HG02973 (cell line): Measurements from ENCODE around the gene IGSF3.
"Not testable (repeated sequence)": the region's sequence is repeated elsewhere in the genome, so short reads cannot be mapped to it uniquely, and the experiment has no call there.

Experiments
- ATAC-seq: cut with Tn5 transposase; IDR thresholded peaks from one replicate; pipeline ENCODE4 v1.9.1; 2021; ENCODE audit warnings: moderate library complexity; ENCODE audit not compliant: unreplicated experiment

IGSF3 gene

DNA sequence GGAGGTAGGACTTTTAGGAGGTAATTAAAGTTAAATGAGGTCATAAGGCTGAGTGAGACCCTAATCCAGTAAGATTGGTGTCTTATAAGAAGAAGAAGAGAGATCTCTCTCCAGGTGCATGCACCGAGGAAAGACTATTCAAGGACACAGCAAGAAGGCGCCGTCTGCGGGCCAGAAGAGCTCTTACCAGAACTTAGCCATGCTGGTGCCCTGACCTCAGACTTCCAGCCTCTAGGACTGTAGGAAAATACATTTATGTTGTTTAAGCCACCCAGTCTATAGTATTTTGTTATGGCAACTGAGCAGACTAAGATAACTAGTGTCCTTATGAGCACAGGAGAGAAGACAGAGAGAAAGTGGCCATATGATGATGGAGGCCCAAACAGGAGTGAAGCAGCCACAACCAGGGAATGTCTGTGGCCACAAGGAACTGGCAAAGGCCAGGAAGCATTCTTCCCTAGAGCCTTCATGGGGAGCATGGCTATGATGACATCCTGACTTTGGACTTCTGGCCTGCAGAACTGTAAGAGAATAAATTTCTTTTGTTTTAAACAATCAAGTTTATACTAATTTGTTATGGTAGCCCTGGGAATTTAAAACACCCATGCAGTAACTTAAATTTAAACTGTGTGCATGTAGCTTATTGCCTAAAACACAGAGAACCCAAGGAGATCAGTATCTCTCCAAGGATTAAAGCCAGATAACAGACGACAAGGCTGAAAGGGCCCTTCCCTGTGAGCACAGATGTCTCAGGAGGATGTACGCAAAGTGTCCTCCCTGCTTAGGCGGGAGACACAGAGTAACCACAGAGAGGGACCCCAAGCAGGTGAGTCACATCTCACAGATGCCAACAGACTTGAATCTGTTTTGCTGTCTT, 86.8 kb downstream of the IGSF3 start:
- no peak for ATAC-seq

DNA sequence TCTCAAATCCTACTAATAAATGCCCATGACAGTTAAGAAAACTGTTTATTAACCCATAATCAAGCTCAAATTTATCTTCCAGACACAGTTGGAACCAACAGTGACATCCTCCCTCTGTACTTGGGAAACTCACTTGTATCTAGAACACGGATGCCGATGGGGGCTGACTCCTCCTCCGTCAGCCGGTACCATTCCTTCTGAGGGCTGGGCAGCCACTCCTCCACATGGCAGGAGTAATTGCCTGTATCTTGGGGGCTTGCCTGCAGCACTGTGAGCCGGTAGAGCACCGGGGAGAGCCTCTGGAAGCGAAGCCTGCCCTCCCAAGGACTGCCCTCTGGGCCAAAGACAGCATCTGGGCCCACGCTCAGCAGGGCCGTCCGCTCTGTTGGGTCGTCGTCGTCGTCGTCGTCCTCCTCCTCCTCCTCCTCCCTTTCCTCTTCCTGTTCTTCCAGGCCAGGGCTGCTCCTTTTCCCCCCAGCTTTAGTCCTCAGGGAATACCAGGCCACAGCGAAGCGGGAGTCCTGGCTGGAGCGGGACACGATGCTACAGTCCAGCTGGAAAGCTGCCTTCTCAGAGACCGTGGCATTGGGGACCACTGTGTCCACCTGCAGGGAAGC, 88.2 kb downstream of the IGSF3 start:
- ATAC-seq: no peak

DNA sequence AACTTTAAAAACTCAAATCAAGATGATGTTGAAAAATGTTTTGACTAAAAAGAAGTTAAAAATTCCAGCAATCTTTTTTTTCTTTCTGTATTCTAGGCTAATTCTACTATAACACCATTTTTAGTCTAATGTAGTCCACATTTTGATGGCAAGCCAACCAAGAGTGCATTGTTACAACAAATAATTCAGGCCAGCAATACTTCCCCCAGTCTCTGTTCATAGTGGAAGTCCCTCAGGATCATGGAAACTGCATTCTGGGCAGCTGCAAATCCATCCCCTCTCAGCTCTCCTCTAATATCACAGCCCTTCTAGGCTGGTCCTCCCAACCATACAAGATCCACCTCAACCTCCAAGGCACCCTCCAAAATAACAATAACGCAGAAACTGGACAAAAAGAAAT, 89.0 kb downstream of the IGSF3 start:
- no peak for ATAC-seq

DNA sequence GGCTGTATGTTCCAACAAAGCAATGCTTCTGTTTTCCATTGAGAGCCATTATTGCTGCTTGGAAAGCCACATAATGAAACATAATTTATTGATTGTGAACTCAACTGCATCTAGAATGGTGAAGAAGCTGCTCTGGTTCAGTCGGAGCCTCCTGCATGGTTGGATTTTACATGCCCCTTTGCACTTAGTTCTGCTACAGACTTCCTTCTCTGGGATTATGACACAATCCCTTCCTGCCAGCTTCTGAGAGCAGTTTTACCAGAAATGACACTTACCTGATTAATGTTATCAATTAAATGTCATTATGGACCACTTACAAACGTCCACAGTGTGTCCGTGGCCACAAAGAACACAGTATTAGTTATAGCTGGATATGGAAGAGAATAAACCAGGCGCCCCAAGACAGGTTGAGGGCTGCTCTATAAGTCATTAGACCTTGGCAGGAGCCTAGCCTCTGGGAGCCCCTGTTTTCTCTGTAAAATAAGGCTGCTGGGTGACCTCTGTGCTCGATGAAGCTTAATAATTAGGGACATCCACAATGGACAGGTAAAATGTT, 89.7 kb downstream of the IGSF3 start:
- ATAC-seq: no peak

DNA sequence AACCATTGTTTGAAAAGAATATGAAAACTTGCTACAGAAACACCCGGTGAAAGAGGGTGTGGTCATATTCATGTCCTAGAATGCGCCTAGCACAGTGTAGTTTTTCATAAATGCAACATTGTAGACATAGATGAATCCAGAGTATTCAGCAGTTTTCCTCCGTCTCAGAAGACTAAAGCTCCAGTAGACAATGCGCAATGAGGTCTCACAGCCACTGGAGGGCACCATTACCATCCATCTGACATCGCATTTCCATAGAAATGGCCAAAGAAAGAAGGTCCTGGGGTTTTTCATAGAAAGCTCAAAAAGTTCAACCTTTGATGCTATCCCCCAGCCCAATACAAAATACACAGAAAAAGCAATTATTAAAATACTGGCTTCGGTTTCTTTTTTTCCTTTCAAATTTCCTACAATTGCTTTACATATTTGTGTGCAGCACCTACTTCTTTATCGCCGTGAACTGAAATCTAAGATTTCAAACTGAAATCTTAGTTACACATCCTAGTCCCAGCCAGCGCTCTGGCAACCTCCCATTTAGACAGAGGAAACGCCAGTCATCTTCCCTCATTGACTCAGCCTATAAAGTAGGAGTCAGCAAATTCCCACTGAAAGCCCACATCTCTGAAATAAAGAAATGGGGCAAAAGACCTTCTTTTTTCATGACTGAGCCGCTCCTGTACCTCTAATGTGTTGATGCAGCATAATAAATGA, 92.8 kb downstream of the IGSF3 start:
- ATAC-seq: no peak

DNA sequence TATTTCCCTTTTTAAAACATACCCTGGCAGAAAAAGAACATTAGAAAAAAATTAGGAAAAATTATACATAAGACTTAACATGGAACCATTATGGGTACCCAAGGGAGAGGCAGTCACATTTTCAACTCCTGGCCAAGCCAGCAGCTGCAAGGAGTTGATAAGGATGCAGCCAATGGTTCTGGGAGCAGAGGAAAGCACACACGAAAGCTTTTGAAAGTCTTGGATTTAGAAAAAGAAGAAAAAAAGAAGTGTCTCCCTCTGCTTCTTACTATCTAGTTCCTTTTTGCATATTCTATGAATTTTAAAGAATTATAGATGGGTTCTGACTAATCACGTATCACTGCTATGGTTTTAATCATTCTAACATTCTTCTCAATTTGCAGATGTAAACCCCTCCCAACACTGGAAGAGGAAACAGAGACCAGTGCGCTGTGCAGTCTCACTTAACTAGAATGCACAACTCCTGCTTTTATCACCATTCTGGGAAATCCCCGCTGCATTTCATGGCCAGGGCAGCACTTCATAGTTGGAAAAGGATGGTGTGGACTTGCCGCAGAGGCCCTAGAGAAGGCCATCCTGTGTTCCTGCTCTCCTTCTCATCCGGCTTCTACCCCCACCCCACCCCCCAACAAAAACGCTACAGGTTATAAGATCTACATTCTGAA, 94.0 kb downstream of the IGSF3 start:
- no peak for ATAC-seq

DNA sequence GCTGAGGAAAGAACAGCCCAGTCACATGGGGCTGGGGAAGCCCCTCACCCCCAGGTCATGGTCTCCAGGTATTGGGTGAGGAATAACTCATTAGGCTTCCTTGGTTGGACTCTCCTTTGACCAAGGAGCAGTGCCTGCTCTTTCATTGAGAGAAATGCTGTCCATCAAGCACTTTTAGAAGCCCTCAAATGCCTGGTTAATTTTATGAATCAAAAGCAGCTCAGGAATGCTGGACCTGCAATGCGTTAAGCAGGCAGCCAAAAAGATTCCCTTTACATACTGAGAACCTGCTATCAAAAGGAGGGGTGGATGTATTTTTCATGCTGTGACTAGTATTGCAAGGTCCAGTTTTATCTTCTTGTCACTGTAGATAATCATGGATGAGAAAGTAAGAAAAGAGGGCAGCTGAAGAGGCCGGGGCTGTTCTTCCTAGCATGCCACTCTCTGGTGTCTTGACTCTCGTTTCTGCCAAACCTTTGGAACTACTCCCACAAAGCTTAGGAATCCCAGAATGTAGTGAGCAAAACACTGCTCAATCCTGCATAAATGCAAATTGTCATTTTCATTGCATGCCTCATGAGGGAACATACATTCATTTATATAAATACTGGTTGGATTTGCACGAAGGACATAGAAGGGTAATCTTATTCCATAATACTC, 94.6 kb downstream of the IGSF3 start:
- no peak for ATAC-seq

DNA sequence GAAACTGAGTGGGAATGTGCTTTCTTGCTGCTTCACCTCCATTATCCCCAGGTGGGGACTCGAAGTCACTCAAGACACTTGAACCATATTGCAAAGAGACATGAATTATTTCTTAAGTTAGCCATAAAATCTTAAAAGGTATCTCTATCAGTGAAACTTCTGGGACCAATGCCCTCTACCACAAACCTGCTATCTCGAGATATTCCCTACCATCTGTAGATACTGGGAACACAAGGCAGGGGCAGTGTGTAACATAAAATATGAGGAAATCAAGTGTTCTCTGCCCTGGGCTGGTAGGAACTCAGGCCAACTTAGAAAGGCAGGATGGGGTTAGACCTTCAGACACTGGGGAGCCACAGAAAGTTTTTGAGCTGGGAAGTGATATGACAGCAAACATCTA, 95.4 kb downstream of the IGSF3 start:
- no peak for ATAC-seq

DNA sequence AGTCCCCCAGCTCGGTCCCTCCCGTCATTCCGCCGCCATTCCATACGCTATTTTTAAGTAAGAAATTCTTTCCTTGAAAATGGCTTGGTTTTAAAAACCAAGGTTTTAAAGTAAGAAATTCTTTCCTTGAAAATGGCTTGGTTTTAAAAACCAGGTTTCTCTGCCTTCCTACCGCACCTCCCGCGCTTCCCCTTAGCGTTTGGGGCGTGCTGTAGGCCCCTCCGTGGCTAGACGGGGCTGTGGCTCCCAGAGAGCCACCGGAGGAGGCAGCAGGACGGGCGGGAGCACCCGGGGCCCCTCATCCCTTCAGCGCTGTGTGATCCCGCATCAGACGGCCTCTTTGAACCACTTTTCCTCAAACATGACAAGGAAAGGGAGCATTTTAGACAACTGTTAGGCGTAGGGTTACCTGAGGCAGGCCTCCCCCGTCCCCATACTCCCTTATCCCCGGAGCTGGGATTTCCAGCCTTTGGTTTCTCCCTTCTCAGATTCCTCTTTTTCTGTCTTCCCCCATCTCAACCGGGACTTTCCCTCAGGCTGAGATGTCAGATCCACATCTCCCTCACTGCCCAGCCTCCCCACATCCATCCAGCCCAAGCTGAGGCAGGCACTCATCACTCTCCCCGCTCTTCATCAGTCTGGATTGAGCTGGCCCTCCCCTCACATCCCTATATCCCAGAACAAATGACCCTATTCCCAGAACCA, 96.2 kb downstream of the IGSF3 start:
- no peak for ATAC-seq

DNA sequence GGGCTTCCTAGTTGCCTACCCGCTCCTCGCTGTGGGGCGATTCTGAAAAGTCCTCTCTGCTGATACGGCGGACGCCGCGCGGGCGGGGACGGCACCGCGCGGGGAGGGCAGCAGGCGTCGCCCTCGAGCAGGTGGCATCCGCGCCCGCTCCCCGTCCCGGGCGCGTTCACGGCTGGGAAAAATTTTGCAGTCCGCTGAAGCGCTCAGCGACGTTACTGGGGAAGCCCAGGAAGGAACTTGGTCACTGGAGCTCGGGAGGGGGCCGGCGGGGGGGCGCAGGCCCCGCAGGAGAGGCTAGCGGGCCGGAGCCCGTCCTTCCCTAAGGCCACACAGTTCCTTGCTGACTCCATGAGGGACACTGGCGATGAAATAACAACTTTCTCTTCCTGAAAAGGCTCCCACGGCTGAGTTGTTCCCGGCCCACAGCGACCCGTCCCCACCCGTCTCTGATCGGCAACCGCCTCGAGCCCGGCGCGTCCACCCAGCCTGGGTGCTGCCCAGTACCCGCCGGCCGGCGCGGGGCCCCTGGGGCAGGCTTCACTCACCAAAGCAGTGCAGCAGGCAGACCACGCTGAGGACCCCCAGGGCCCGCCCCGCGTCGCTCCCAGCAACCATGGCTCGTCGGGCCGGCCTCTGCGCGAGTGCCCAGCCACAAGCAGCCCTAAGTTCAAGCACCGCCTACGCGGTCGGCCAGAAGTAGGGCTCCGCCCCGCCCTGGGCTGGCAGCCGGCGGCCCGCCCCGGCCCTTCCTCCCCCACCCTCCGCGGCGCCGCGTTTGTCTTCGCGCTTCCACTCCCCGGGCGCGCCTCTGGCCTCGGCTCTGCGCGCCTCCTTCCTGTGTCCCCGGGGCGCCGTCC, 96.9 kb downstream of the IGSF3 start, which contains the start of gene CD58:
CD58 (minus strand) TSS at position 669 of the 857 bp plus-strand sequence; CDS start at position 615, 54 bp downstream.
- ATAC-seq: peak; percentile 58

DNA sequence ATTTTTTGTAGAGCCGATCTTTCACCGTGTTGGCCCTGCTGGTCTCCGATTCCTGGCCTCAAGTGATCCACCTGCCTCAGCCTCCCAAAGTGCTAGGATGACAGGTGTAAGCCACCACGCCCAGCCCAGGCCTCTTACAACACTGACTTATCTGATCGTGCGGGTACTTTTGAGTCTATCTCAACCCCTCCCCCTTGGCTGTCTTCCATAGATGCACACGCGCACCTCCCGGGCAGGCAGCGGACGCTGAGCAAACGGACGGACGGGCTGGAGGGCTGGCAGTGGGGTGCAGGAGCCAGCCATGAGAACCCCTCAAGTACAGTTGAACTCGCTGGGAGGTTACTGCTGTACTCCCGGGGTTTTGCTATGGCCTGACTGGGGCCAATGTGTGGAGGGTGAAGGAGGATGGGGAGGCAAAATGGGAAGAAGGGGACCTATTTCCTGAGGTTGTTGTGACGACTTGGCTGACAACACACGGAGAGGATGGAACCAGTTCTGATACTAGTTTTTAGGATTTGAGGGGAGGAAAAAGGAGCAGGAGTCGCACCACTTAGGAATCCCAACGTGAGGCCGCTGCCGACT, 97.7 kb downstream of the IGSF3 start:
- peak; percentile 20 for ATAC-seq

DNA sequence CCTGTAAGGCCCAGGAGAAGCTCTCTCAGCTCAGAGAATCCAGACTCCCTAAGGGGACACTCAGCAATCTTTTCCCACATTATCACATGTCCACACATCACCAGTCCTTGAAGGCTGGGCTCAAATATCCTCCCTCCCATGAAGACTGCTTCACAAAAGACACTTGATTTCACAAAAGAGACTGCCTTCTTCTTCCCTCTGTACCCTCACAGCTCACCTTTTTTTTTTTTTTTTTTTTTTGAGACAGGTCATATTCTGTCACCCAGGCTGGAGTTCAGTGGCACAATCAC, 98.2 kb downstream of the IGSF3 start:
- ATAC-seq: no peak

DNA sequence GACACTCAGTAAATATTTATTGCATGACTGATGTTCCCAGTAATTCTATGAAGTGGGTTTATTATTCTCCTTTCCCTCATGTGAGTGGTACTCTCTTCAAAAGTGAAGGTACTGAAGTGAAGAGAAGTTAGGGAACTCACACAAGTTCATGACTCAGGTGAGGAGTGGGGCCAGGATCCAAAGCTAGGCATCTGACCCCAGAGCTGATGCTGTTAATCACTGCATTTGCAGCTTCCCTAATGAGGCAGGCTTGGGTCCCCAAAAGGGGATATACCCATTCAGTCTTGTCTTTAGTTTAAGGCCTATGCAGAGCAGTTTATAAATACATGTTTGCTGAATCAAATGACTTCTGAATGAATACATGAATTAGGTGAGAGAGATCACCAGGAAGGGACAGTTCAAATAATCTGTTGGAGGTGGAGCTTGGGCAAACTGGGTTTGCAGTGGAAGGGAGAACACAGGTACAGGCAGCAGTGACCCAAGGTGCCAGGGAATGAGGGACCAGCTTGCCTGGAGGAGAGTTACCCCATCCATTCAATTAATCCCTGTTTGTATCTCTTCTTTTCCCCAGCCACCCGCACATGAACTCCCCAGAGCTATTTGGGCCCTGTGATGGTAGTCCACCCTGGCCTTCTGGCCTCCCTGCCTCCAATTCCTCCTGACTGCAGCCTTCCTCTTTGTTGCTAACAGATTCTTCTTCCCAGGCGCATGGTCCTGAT, 98.7 kb downstream of the IGSF3 start:
- ATAC-seq: no peak

DNA sequence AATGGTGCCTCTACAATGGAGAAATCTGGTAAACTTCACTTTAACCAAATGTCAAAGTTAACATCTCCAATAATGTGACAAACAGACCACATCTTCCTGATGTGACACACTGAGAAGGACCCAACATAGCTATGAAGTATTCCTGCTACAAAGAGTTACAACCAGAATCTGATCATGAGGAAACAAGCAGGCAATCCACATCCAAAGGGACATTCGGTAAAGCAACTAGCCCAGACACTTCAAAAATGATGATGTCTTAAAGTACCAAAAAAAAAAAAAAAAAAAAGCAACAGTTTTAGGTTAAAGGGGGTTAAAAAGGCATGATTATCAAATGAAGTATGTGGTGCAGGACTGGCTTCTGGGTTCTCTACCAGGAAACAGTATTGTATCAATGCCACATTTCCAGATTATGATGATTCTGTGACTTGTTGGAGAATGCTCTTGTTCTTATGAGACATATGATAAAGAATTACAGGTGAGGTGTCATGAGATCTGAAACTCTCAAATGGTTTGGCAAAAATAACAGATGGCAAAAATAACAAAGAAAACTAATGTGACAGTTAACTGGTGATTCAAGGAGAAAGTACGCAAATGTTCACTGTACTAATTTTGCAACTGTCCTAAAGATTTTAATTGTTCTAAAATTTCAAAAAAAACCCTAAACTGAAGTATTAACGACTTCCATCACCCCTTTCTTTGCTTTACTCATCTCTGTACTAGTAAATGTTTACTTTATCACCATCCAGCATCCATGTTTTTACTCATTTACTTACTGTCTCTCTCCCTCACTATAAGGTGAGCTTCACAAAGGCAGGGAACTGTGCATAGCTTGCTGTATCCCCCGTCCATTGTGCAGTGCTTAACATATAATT, 99.5 kb downstream of the IGSF3 start:
- no peak for ATAC-seq

DNA sequence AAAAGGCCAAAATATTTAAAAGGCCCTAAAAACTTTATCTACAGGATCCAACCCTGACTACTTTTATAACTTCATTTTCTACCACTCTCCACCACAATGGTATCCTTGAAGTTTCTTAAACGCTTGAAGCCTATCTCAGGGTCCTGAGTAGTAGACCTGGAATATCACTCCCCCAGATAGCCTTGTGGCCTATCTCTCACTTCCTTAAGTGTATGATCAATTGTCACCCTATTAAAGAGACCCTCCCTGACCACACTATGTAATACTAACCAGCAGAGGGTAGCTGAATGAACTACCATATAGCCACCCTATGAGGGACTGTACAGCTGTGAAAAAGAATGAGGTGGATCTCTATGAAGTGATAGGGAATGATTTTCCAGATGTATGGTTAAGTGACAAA, 102.3 kb downstream of the IGSF3 start:
- ATAC-seq: no peak

DNA sequence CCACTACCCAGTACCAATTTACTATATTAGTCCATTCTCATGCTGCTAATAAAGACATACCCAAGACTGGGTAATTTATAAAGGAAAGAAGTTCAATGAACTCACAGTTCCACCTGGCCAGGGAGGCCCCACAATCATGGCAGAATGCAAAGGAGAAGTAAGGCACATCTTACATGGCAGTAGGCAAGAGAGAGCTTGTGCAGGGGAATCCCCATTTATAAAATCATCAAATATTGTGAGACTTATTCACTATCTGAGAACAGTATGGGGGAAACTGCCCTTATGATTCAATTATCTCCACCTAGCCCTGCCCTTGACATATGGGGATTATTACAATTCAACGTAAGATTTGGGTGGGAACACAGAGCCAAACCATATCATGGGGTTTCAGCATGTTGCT, 103.1 kb downstream of the IGSF3 start:
- ATAC-seq: no peak

DNA sequence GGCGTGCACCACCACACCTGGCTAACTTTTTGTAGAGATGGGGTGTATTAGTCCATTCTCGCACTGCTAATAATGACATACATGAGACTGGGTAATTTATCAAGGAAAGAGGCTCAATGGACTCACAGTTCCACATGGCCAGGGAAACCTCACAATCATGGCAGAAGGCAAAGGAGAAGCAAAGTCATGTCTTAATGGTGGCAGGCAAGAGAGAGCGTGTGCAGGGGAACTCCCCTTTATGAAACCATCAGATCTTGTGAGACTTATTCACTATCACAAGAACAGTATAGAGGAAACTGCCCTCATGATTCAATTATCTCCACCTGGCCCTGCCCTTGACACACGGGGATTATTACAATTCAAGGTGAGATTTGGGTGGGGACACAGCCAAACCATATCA, 105.1 kb downstream of the IGSF3 start:
- ATAC-seq: not testable (repeated sequence)
